ENCODE data around the gene TOPAZ1. TPM values are rescaled to one million over a fixed set of nuclear protein-coding genes. Genes with fewer than 3 reads are reported as not detected.

TOPAZ1 gene
- total and polyA plus RNA-seq, 3 donors from 2014 or later, result 2.5 to 11.7 (median 7.4) TPM

DNA sequence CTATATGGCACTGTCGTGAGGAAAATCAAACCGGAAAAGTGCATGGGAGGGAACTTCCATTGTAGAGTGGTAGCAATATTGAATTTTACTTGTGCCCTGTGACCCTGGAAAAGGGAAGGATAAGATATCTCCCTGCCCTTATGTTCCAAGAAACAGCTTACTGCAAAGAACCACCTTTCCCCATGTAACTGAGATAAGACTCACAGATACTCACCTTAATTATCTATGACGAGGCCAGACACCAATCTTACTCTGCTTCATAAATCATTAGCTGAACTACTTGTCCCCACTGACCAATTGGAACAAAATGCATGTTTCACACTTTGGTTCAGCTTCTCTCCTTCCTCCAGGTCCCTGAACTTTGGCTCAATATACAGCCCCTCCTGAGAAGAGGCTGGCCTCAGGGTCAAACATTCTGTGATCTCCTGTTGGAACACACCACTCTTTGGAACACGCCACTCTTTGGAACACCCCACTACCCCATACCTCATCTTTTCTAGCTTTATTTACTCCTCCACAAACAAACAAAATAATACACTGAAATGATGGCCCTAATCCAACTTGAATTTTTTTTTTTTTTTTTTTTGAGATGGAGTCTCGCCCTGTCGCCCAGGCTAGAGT lies 6.9 kb upstream of the TOPAZ1 start:
- DNase-seq, result no peak
- intact Hi-C loops (cut with DNase I; ENCODE audit: low total_unique reads), result no loop called here
- no peaks in the 10 kb centered on the region for H3K27me3 ChIP-seq
- H3K27ac ChIP-seq, result no peak overlapping the region
- WGBS, 2 donors, result 84 to 91% methylated on average over 5 to 6 of the region's 6 CpGs
- H3K9me3 ChIP-seq, result no peaks in the 10 kb centered on the region
- no peaks in the 10 kb centered on the region for H3K36me3 ChIP-seq (ENCODE audit: low read depth, missing control alignments)
- TF ChIP-seq POLR2A (IDR thresholded peaks at IDR 0.05), result no peak
- TF ChIP-seq, protein P1, sequence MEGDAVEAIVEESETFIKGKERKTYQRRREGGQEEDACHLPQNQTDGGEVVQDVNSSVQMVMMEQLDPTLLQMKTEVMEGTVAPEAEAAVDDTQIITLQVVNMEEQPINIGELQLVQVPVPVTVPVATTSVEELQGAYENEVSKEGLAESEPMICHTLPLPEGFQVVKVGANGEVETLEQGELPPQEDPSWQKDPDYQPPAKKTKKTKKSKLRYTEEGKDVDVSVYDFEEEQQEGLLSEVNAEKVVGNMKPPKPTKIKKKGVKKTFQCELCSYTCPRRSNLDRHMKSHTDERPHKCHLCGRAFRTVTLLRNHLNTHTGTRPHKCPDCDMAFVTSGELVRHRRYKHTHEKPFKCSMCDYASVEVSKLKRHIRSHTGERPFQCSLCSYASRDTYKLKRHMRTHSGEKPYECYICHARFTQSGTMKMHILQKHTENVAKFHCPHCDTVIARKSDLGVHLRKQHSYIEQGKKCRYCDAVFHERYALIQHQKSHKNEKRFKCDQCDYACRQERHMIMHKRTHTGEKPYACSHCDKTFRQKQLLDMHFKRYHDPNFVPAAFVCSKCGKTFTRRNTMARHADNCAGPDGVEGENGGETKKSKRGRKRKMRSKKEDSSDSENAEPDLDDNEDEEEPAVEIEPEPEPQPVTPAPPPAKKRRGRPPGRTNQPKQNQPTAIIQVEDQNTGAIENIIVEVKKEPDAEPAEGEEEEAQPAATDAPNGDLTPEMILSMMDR (IDR thresholded peaks at IDR 0.05), result no peak
- peaks cover 8% of the 10 kb centered on the region for H3K4me1 ChIP-seq
- H3K4me3 ChIP-seq, result no peak overlapping the region

DNA sequence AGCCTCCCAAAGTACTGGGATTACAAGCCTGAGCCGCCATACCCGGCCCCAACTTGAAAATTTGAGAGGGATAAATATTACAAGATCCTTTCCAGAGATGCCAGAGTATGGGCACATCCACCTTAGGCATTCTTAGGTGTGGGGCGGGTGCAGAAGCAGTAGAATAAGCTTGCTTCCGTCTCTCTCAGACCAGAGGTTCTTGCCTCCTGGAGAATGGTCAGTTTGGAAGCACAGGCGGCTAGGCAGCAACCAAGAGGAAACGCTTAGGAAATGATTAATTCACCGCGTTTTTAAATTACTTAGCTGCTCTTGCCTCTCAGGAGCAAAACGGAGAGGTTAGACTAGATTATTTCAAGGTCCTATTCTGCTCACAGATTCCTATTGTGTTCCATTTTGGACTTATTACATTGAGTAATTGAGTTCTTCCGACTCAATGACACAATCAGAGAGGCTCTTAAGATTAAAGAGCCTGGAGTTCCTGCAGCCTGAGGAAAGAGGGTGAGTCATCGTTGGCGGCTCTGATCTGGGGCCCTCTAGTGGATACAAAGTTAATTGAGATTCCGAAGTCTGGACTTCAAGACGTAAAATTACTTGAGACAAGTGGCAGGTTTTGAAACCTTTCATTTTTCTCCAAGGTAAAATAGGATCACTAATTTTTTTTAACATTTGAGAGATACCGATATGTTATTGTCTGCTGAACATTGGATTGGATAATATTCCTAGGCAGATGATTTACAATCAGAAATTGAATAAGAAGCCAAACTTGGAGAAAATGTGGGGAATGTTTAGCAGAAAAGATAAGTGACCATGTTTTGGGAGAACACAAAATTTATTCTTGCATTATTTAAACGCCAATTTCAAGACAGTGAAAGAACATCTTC lies 5.8 kb upstream of the TOPAZ1 start:
- H3K27ac ChIP-seq, result no peak overlapping the region
- intact Hi-C loops (cut with DNase I; ENCODE audit: low total_unique reads), result no loop called here
- peak; percentile 78 for DNase-seq
- H3K36me3 ChIP-seq (ENCODE audit: low read depth, missing control alignments), result no peaks in the 10 kb centered on the region
- no peak for TF ChIP-seq POLR2A (IDR thresholded peaks at IDR 0.05)
- TF ChIP-seq, protein P1 (IDR thresholded peaks at IDR 0.05), result peak; percentile 55 to 68 (median 60)
- peaks cover 8% of the 10 kb centered on the region for H3K4me1 ChIP-seq
- 19 to 20% methylated on average over 16 of the region's 16 CpGs for WGBS, 2 donors
- no peak overlapping the region for H3K4me3 ChIP-seq
- H3K27me3 ChIP-seq, result no peaks in the 10 kb centered on the region
- no peaks in the 10 kb centered on the region for H3K9me3 ChIP-seq

DNA sequence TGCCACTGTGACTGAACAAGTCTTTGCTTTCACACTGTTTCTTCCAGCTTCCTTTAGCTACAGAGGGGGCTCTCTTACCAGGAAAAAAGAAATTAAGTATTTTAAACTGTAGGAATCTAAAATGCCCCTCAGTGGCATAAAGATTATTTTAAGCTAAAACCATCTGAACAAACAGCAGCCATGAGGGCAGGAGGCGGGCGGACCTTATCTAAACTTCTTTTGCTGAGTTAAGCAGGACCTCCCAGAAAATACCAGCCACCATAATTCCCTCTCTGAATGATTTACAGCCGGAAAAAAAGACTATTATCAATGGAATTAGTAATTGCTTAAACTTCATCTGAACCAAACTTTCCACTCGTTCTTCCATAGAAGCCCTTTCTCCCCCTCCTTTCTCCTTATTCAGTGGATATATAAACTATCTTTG lies 5.2 kb upstream of the TOPAZ1 start:
- 26 to 29% methylated on average over 4 of the region's 4 CpGs for WGBS, 2 donors
- DNase-seq, result no peak

DNA sequence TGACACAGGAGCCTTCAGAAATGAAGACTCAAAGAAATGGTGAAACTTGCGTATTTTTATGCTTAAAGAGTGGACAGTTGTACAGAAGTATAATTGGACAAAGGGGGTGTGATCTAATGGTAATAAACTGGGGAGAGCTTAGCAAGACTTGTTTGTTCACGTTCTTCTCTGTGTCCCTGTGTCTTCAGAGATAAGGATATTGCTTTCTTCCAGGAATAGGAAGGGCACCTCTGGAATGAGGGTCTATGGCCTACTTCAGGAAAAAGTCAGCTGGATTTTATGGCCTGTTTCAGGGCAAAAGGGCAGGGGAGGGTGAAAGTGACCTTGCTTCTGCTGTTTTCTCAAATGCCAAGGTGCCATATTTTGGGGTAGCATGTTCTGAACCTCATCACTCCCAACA lies 4.5 kb upstream of the TOPAZ1 start:
- WGBS, 2 donors, result 56 to 62% methylated on average over 2 of the region's 2 CpGs
- Histone ChIP-seq H3K36me3 (ENCODE audit: low read depth, missing control alignments) (no peaks in the 10 kb centered on the region), H3K4me1 (peaks cover 8% of the 10 kb centered on the region), H3K9me3 (no peaks in the 10 kb centered on the region), H3K27me3 (no peaks in the 10 kb centered on the region), H3K27ac (no peak overlapping the region), H3K4me3 (no peak overlapping the region)
- intact Hi-C loops (cut with DNase I; ENCODE audit: low total_unique reads), result no loop called here
- TF ChIP-seq POLR2A (IDR thresholded peaks at IDR 0.05), result no peak
- TF ChIP-seq, protein P1 (IDR thresholded peaks at IDR 0.05), result no peak
- DNase-seq, result no peak

More for the DNA sequence above, 5.2 kb upstream of the TOPAZ1 start:
- H3K9me3 ChIP-seq, result no peaks in the 10 kb centered on the region
- no peak for TF ChIP-seq POLR2A (IDR thresholded peaks at IDR 0.05)
- TF ChIP-seq, protein P1 (IDR thresholded peaks at IDR 0.05), result no peak
- no peak overlapping the region for H3K27ac ChIP-seq
- no peaks in the 10 kb centered on the region for H3K36me3 ChIP-seq (ENCODE audit: low read depth, missing control alignments)
- intact Hi-C loops (cut with DNase I; ENCODE audit: low total_unique reads), result no loop called here
- peaks cover 8% of the 10 kb centered on the region for H3K4me1 ChIP-seq
- H3K4me3 ChIP-seq, result no peak overlapping the region
- no peaks in the 10 kb centered on the region for H3K27me3 ChIP-seq
